K562 (cell line): ENCODE results near the gene LASP1NB.
A peak's percentile ranks its signal among the peaks of the same experiment; 100 is the strongest.

ENCODE experiments used
- ATAC-seq: fragments of 200-7000 bp; cut with Tn5 transposase; 3 replicates; pipeline ENCODE4 v1.9.1; 2020; ENCODE audit warnings: moderate library complexity
- BruUV-seq: library from RNA; stranded (reverse); fragments of 400-500 nt; replicated peaks from 2 replicates; lab custom pipeline; 2021; lab: Mats Ljungman, UMichigan
- CTCF ChIA-PET: fragments of 300-600 bp; formaldehyde crosslinking; extraction: SDS; loops from one replicate; lab custom pipeline; 2021; ENCODE audit warnings: low intra/inter-chr PET ratio; lab: Yijun Ruan, JAX
- POLR2A ChIA-PET: fragments of 300-600, 350-650 bp; sonication (Branson Sonifier 250); formaldehyde crosslinking; extraction: SDS; loops from one replicate; lab custom pipeline; 2021; ENCODE audit warnings: antibody characterized with exemption, inconsistent platforms; lab: Yijun Ruan, JAX
- DNase-seq, 4 experiments: peaks; one replicate each; pipeline versions ENCODE4 v3.0.0 to v3.0.0-alpha.2; 2011 to 2018; ENCODE audit warnings: low spot score in 3 of 4, mixed read lengths in 3 of 4; ENCODE audit errors: extremely low read depth in 1 of 4
- FAIRE-seq: peaks from 2 replicates; lab custom pipeline; 2011; peaks lifted over from hg19 to GRCh38; lab: Jason Lieb, UNC
- H2AFZ ChIP-seq: 2 replicates; pipeline ENCODE4 v1.6.0; 2011; ENCODE audit warnings: low read depth, low read length, control low read depth, inconsistent platforms
- H3K27ac ChIP-seq: fragments of 200-600 bp; 3 replicates; pipeline ENCODE4 v1.8.0; 2011; ENCODE audit warnings: low read depth, mild to moderate bottlenecking, control low read depth, inconsistent platforms, low read length, moderate library complexity, mixed read lengths; ENCODE audit errors: extremely low read depth
- H3K27me3 ChIP-seq, 2 experiments: fragments of 300-600 bp in 1 of 2; 2 replicates in 1 of 2; 3 replicates in 1 of 2; pipeline versions ENCODE4 v1.6.0 to v1.8.0; 2011; ENCODE audit warnings: inconsistent platforms in 2 of 2, low read length in 2 of 2, mild to moderate bottlenecking in 1 of 2, mixed read lengths in 1 of 2, moderate library complexity in 1 of 2; ENCODE audit not compliant: control insufficient read depth in 2 of 2, insufficient read depth in 2 of 2
- H3K36me3 ChIP-seq: fragments of 300-600 bp; 3 replicates; pipeline ENCODE4 v1.8.0; 2011; ENCODE audit warnings: mild to moderate bottlenecking, low read length, inconsistent platforms; ENCODE audit not compliant: control insufficient read depth, insufficient read depth
- H3K4me1 ChIP-seq, 2 experiments: fragments of 200-600 bp in 1 of 2; replicated peaks in 1 of 2; 2 replicates in 1 of 2; 3 replicates in 1 of 2; pipeline versions ENCODE4 v1.5.1 to v1.8.0; 2011; ENCODE audit warnings: inconsistent platforms in 2 of 2, low read length in 2 of 2, mild to moderate bottlenecking in 1 of 2, mixed read lengths in 1 of 2, moderate library complexity in 1 of 2; ENCODE audit not compliant: control insufficient read depth in 2 of 2, insufficient read depth in 2 of 2
- H3K4me2 ChIP-seq: 2 replicates; pipeline ENCODE4 v1.6.1; 2011; ENCODE audit warnings: low read length, control low read depth, inconsistent platforms, mixed read lengths; ENCODE audit not compliant: insufficient read depth
- H3K4me3 ChIP-seq: fragments of 200-600 bp; sonication (generic), shearing (Covaris generic); 2 replicates; pipeline ENCODE4 v1.5.1; 2016; ENCODE audit warnings: control low read depth, inconsistent platforms
- H3K79me2 ChIP-seq: fragments of 200-600 bp; 3 replicates; pipeline ENCODE4 v1.8.0; 2011; ENCODE audit warnings: low read length, inconsistent platforms; ENCODE audit not compliant: control insufficient read depth, insufficient read depth
- H3K9ac ChIP-seq, 2 experiments: 2 replicates each; pipeline versions ENCODE4 v1.6.0 to v1.6.1; 2011; ENCODE audit warnings: low read depth in 2 of 2, low read length in 2 of 2, control low read depth in 1 of 2, inconsistent platforms in 1 of 2, mild to moderate bottlenecking in 1 of 2, mixed read lengths in 1 of 2; ENCODE audit not compliant: insufficient read depth in 1 of 2
- H3K9me1 ChIP-seq: one replicate; pipeline ENCODE4 v1.6.0; 2011; ENCODE audit warnings: inconsistent platforms, mild to moderate bottlenecking, low read length, moderate library complexity; ENCODE audit not compliant: control insufficient read depth, insufficient read depth
- H3K9me3 ChIP-seq: replicated peaks from 2 replicates; pipeline ENCODE4 v1.5.1; 2011; ENCODE audit warnings: low read depth, low read length, inconsistent platforms; ENCODE audit not compliant: control insufficient read depth, insufficient read depth
- H4K20me1 ChIP-seq: replicated peaks from 2 replicates; pipeline ENCODE4 v1.6.1; 2011; ENCODE audit warnings: low read length, inconsistent platforms, mixed read lengths; ENCODE audit not compliant: control insufficient read depth, insufficient read depth
- FOXM1 ChIP-seq, 2 experiments: fragments of 450-650 bp in 1 of 2; sonication (generic) in 1 of 2; formaldehyde crosslinking in 1 of 2; IDR thresholded peaks; 2 replicates each; pipeline versions ENCODE4 v1.6.1 to v1.9.0; 2017 to 2022; ENCODE audit warnings: low read depth in 2 of 2, mild to moderate bottlenecking in 2 of 2, missing genetic modification reagents in 1 of 2, moderate library complexity in 1 of 2
- POLR2G ChIP-seq: fragments of 200-400 bp; formaldehyde crosslinking; IDR thresholded peaks from 2 replicates; pipeline ENCODE4 v1.6.1; 2017; ENCODE audit warnings: low read depth, mild to moderate bottlenecking, antibody characterized with exemption, low read length, moderate library complexity
- WGBS: fragments of 100-300 bp; shearing (Covaris generic); methylation state at CpG from one replicate; pipeline ENCODE4 v1.1.6; 2016; ENCODE audit warnings: low coverage, mixed read lengths; ENCODE audit not compliant: insufficient coverage; ENCODE audit errors: missing lambda C conversion rate; 5-methylcytosine and 5-hydroxymethylcytosine counted together
- in situ Hi-C: fragments of 300-500 bp; cut with MboI; formaldehyde crosslinking; loops from 4 replicates; pipeline ENCODE4 v1.15.0; 2018; ENCODE audit warnings: inconsistent platforms, mixed read lengths
- intact Hi-C: fragments of 100-400 bp; cut with micrococcal nuclease; formaldehyde crosslinking; loops from 2 replicates; pipeline ENCODE4 v1.14.2; 2022
- TF ChIP-seq, protein P1 (sequence below): fragments of 200-800 bp; sonication (Bioruptor generic); IDR thresholded peaks from 2 replicates; pipeline ENCODE4 v1.6.1; 2017; ENCODE audit warnings: missing genetic modification characterization, missing compliant biosample characterization

LASP1NB gene

DNA sequence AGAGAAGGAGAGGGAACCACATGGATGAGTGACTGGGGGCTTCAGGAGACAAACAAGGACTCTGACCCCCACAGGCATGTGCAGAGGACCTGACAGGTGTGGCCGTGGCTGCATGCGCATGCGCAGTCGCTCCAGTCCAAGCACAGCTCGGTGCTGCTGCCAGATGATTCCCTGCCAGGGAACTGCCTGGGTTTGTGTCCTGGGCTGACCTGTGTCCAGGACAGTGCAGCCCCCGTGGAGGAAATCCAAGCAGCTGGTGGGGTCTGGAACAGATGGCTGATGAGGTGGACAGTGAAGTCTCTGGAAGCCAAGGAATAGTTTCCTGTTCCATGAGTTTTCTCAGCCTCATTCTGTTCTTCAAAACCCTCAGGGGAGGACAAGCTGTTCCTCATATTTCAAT is 28.2 kb upstream of the LASP1NB start:
- in situ Hi-C loops: no loop called here
- CTCF ChIA-PET: no interaction called here

More for the DNA sequence above, 28.2 kb upstream of the LASP1NB start:
- TF ChIP-seq, protein P1, sequence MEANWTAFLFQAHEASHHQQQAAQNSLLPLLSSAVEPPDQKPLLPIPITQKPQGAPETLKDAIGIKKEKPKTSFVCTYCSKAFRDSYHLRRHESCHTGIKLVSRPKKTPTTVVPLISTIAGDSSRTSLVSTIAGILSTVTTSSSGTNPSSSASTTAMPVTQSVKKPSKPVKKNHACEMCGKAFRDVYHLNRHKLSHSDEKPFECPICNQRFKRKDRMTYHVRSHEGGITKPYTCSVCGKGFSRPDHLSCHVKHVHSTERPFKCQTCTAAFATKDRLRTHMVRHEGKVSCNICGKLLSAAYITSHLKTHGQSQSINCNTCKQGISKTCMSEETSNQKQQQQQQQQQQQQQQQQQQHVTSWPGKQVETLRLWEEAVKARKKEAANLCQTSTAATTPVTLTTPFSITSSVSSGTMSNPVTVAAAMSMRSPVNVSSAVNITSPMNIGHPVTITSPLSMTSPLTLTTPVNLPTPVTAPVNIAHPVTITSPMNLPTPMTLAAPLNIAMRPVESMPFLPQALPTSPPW (CRISPR knock-in tag): no peak
- no peak for TF ChIP-seq FOXM1 (IDR thresholded peaks at IDR 0.05; ENCODE audit: low read depth)
- no peak for TF ChIP-seq FOXM1 (CRISPR knock-in tag; IDR thresholded peaks at IDR 0.05; ENCODE audit: low read depth)
- TF ChIP-seq POLR2G: 0 out of 2 replicates have a peak, but pooled peaks have one; percentile 22
- Histone ChIP-seq H3K79me2 (peaks cover 19% of the 10 kb centered on the region; the same call in 2 of the 3 replicates), H3K9me3 (no peaks in the 10 kb centered on the region), H3K27ac (no peak overlapping the region), H4K20me1 (peaks cover 40% of the 10 kb centered on the region), H3K27me3 (no peaks in the 10 kb centered on the region), H3K4me2 (no peak overlapping the region), H3K36me3 (peaks cover 79% of the 10 kb centered on the region; the same call in 2 of the 3 replicates), H3K4me3 (no peak overlapping the region), H3K9me1 (peaks cover 4% of the 10 kb centered on the region), H3K4me1 (peaks cover 58 to 65% of the 10 kb centered on the region in 2 experiments), H2AFZ (no peak overlapping the region), H3K9ac (no peak overlapping the region; a peak in 1 of 4 replicates)
- FAIRE-seq (no peak), ATAC-seq (no peak), DNase-seq (no peak)
- 89% methylated on average over 6 of the region's 6 CpGs for WGBS
- BruUV-seq: no TSS peak
- intact Hi-C loops: no loop called here
- POLR2A ChIA-PET: interaction anchor here (0.5 to 2.4 kb wide), 5 partner anchors 9 to 182 kb away, joined by 4 to 9 read pairs (median 4); no protein-coding TSS in a partner anchor
